Measurements from ENCODE around the gene XRCC1.

Gene XRCC1

DNA sequence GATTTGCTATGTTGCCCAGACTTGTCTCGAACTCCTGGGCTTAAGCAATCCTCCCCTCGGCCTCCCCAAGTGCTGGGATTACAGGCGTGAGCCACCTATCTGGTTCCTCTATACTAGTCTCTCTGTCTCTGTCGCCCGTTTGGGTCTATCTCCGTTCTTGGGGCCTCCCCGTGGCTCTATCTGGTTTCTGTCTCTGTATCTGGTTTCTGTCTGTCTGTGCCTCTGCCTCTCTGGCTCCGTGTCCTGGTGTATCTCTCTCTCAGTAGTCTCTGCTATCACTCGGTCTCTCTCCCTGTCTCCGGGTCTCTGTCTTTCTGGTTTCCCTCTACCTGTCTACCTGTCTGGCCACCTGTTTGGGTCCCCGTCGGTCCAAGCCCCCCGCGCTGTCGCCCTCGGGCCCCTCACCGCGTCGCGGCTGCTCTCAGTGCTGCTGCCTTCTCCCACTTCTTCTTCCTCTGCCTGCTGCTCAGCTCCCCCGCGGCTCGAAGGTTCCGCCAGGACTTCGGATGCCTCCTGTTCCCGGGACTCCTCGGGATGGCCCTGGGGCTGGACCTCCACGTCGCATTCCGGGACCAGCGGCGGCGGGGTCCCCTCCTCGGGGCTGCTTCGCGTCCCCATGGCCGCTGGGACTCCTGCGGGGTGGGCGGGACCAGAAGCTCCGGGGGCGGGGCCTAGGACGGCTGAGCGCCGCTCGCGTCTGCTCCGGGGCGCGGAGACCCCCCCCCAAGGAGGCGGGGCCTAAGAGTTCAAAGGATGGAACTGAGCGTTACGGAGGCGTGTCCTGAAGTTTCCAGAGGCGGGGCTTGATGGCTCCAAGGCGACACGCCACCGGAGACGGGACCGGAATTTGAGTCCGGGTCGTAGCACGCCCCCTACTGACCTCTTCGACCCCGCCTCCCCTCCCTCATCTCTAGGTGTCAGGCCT is 71.6 kb downstream of the XRCC1 start (continued):
- TF ChIP-seq PRDM4 (tag by site-specific recombination; IDR thresholded peaks at IDR 0.05) (0 out of 2 replicates have a peak, but pooled peaks have one; percentile 10), ZBTB21 (tag by site-specific recombination; IDR thresholded peaks at IDR 0.05) (peak; percentile 55; the same call in 1 of the 2 replicates), OSR2 (tag by site-specific recombination; IDR thresholded peaks at IDR 0.05) (no peak), ZNF660 (tag by site-specific recombination; IDR thresholded peaks at IDR 0.05) (no peak), ZNF350 (tag by site-specific recombination; IDR thresholded peaks at IDR 0.05) (no peak), ZNF433 (tag by site-specific recombination; IDR thresholded peaks at IDR 0.05; ENCODE audit: low read depth) (no peak), ZNF366 (tag by site-specific recombination; conservative IDR thresholded peaks at IDR 0.05) (peak; percentile 44; the same call in 1 of the 2 replicates), ZNF830 (tag by site-specific recombination; IDR thresholded peaks at IDR 0.05; ENCODE audit: low read depth) (no peak), PATZ1 (tag by site-specific recombination; IDR thresholded peaks at IDR 0.05) (peak; percentile 90), ZBTB7A (tag by site-specific recombination; IDR thresholded peaks at IDR 0.05; ENCODE audit: low read depth) (peak; percentile 77), ZNF37A (tag by site-specific recombination; IDR thresholded peaks at IDR 0.05) (no peak), GLIS2 (tag by site-specific recombination; IDR thresholded peaks at IDR 0.05) (peak; percentile 100), ZNF707 (tag by site-specific recombination; IDR thresholded peaks at IDR 0.05) (no peak), ZNF169 (tag by site-specific recombination; IDR thresholded peaks at IDR 0.05) (no peak), INSM2 (tag by site-specific recombination; IDR thresholded peaks at IDR 0.05) (0 out of 2 replicates have a peak, but pooled peaks have one; percentile 17), GLI2 (tag by site-specific recombination; IDR thresholded peaks at IDR 0.05; ENCODE audit: borderline replicate concordance, low read depth) (no peak), REST (tag by site-specific recombination; IDR thresholded peaks at IDR 0.05) (peak; percentile 69; the same call in 1 of the 2 replicates), ZNF560 (tag by site-specific recombination; IDR thresholded peaks at IDR 0.05; ENCODE audit: borderline replicate concordance) (no peak), ZNF544 (tag by site-specific recombination; IDR thresholded peaks at IDR 0.05) (no peak)
- TF ChIP-seq, protein P1, sequence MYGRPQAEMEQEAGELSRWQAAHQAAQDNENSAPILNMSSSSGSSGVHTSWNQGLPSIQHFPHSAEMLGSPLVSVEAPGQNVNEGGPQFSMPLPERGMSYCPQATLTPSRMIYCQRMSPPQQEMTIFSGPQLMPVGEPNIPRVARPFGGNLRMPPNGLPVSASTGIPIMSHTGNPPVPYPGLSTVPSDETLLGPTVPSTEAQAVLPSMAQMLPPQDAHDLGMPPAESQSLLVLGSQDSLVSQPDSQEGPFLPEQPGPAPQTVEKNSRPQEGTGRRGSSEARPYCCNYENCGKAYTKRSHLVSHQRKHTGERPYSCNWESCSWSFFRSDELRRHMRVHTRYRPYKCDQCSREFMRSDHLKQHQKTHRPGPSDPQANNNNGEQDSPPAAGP (tag by site-specific recombination; IDR thresholded peaks at IDR 0.05) = peak; percentile 30; the same call in 1 of the 2 replicates
- TF ChIP-seq, protein P2, sequence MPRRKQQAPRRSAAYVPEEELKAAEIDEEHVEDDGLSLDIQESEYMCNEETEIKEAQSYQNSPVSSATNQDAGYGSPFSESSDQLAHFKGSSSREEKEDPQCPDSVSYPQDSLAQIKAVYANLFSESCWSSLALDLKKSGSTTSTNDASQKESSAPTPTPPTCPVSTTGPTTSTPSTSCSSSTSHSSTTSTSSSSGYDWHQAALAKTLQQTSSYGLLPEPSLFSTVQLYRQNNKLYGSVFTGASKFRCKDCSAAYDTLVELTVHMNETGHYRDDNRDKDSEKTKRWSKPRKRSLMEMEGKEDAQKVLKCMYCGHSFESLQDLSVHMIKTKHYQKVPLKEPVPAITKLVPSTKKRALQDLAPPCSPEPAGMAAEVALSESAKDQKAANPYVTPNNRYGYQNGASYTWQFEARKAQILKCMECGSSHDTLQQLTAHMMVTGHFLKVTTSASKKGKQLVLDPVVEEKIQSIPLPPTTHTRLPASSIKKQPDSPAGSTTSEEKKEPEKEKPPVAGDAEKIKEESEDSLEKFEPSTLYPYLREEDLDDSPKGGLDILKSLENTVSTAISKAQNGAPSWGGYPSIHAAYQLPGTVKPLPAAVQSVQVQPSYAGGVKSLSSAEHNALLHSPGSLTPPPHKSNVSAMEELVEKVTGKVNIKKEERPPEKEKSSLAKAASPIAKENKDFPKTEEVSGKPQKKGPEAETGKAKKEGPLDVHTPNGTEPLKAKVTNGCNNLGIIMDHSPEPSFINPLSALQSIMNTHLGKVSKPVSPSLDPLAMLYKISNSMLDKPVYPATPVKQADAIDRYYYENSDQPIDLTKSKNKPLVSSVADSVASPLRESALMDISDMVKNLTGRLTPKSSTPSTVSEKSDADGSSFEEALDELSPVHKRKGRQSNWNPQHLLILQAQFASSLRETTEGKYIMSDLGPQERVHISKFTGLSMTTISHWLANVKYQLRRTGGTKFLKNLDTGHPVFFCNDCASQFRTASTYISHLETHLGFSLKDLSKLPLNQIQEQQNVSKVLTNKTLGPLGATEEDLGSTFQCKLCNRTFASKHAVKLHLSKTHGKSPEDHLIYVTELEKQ (tag by site-specific recombination; IDR thresholded peaks at IDR 0.05; ENCODE audit: borderline replicate concordance) = no peak
- TF ChIP-seq, protein P3, sequence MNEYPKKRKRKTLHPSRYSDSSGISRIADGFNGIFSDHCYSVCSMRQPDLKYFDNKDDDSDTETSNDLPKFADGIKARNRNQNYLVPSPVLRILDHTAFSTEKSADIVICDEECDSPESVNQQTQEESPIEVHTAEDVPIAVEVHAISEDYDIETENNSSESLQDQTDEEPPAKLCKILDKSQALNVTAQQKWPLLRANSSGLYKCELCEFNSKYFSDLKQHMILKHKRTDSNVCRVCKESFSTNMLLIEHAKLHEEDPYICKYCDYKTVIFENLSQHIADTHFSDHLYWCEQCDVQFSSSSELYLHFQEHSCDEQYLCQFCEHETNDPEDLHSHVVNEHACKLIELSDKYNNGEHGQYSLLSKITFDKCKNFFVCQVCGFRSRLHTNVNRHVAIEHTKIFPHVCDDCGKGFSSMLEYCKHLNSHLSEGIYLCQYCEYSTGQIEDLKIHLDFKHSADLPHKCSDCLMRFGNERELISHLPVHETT (tag by site-specific recombination; IDR thresholded peaks at IDR 0.05) = no peak; the same call in 1 of the 2 replicates

All from HEK293 (cell line).